Neural cell (in vitro differentiated cells): ENCODE results near the gene BMPR1B.

Experiments used
- EP300 ChIP-seq: fragments of 450-650 bp; conservative IDR thresholded peaks from 2 replicates; pipeline ENCODE4 v1.6.1; 2014; ENCODE audit warnings: antibody characterized with exemption, mild to moderate bottlenecking, moderate library complexity; ENCODE audit not compliant: poor library complexity, severe bottlenecking
- EZH2 ChIP-seq: fragments of 200-600, 300-800 bp; shearing (Covaris generic), sonication (generic); IDR thresholded peaks from 2 replicates; pipeline ENCODE4 v1.6.1; 2014; ENCODE audit warnings: antibody characterized with exemption, low read length, borderline replicate concordance, mild to moderate bottlenecking; ENCODE audit not compliant: insufficient read depth, poor library complexity, severe bottlenecking
- MXI1 ChIP-seq: fragments of 450-650 bp; conservative IDR thresholded peaks from 2 replicates; pipeline ENCODE4 v1.6.1; 2014; ENCODE audit warnings: antibody characterized with exemption, mild to moderate bottlenecking; ENCODE audit not compliant: poor library complexity, severe bottlenecking
- POLR2AphosphoS5 ChIP-seq: IDR thresholded peaks from 2 replicates; pipeline ENCODE4 v1.6.1; 2012
- RAD21 ChIP-seq: fragments of 450-650 bp; conservative IDR thresholded peaks from 2 replicates; pipeline ENCODE4 v1.6.1; 2014; ENCODE audit warnings: antibody characterized with exemption, mild to moderate bottlenecking, moderate library complexity
- TAF1 ChIP-seq: IDR thresholded peaks from 2 replicates; pipeline ENCODE4 v1.6.1; 2012; ENCODE audit warnings: low read depth
- TF ChIP-seq, protein P1 (sequence below): IDR thresholded peaks from 2 replicates; pipeline ENCODE4 v1.6.1; 2012; ENCODE audit warnings: borderline replicate concordance
- TF ChIP-seq, protein P2 (sequence below): fragments of 450-650 bp; IDR thresholded peaks from 2 replicates; pipeline ENCODE4 v1.5.1; 2014; ENCODE audit warnings: antibody characterized with exemption, mild to moderate bottlenecking, moderate library complexity; ENCODE audit not compliant: poor library complexity, severe bottlenecking

DNA sequence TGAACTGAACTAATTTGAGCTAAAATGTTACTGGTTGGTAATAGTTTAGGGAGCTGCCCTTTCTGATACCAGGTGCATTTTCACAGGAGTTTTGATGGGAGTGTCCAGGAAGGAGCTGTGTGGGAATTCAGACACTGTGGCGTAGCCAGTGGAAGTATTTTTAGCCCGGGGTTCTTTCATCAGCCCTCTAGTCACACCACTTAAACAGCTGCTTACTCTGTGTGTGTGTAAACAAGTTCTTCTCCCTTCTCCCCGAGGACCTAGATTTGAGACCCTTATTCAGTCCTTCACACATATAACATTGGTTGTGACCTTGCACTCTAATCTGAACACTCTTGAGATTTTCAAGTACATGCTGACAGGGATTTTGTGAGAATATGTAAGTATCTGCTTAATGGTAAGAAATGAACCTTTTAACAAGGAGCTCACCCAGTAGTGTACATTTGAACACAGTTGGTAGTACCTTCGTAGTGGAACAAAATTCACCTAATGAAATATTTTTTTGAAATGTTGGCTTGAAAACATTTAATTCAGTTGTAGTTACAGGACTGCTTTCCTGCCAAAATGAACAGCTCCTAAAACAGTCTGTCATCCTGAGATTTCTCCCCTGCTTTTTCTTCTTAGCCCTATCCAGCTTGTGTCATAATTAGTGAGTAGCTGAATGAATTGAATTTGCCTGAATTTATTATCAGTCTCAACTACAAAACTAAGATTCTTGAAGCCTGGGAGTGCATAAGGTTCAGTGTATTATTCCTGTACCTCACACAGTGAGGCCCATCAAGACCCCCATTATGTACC lies 61.8 kb downstream of the BMPR1B start:
- TF ChIP-seq, protein P1, sequence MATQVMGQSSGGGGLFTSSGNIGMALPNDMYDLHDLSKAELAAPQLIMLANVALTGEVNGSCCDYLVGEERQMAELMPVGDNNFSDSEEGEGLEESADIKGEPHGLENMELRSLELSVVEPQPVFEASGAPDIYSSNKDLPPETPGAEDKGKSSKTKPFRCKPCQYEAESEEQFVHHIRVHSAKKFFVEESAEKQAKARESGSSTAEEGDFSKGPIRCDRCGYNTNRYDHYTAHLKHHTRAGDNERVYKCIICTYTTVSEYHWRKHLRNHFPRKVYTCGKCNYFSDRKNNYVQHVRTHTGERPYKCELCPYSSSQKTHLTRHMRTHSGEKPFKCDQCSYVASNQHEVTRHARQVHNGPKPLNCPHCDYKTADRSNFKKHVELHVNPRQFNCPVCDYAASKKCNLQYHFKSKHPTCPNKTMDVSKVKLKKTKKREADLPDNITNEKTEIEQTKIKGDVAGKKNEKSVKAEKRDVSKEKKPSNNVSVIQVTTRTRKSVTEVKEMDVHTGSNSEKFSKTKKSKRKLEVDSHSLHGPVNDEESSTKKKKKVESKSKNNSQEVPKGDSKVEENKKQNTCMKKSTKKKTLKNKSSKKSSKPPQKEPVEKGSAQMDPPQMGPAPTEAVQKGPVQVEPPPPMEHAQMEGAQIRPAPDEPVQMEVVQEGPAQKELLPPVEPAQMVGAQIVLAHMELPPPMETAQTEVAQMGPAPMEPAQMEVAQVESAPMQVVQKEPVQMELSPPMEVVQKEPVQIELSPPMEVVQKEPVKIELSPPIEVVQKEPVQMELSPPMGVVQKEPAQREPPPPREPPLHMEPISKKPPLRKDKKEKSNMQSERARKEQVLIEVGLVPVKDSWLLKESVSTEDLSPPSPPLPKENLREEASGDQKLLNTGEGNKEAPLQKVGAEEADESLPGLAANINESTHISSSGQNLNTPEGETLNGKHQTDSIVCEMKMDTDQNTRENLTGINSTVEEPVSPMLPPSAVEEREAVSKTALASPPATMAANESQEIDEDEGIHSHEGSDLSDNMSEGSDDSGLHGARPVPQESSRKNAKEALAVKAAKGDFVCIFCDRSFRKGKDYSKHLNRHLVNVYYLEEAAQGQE = no peak
- TF ChIP-seq RAD21 (no peak), TAF1 (no peak), EZH2 (no peak), POLR2AphosphoS5 (no peak), EP300 (no peak), MXI1 (no peak)
- TF ChIP-seq, protein P2, sequence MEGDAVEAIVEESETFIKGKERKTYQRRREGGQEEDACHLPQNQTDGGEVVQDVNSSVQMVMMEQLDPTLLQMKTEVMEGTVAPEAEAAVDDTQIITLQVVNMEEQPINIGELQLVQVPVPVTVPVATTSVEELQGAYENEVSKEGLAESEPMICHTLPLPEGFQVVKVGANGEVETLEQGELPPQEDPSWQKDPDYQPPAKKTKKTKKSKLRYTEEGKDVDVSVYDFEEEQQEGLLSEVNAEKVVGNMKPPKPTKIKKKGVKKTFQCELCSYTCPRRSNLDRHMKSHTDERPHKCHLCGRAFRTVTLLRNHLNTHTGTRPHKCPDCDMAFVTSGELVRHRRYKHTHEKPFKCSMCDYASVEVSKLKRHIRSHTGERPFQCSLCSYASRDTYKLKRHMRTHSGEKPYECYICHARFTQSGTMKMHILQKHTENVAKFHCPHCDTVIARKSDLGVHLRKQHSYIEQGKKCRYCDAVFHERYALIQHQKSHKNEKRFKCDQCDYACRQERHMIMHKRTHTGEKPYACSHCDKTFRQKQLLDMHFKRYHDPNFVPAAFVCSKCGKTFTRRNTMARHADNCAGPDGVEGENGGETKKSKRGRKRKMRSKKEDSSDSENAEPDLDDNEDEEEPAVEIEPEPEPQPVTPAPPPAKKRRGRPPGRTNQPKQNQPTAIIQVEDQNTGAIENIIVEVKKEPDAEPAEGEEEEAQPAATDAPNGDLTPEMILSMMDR = no peak
